ENCODE results near the gene PLIN3. TPM values are rescaled to one million over a fixed set of nuclear protein-coding genes. Genes with fewer than 3 reads are reported as not detected.

PLIN3 gene
- total and polyA plus RNA-seq, 2 of the 8 experiments (the other 6 are each of a cell fraction or from before 2014, with no cell fraction given), result 60.7 to 61.5 TPM

DNA sequence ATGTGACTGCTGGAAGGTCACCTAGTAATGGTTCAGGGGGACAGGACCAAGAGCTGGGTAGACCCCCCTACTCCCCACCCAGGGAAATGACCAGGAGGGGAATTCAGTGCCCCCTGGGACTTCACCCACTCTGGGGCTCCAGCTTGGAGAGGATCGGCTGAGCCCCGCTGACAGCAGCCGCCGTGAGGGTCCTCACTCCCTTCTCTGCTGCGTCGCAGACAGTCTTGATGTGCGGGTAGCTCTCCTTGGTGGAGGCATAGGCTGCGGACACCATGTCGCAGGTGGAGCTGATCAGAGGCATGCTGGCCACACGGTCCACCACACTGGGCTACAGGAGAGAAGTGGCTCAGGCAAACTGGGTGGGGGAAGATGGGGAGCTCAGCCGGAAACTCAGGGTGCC, 7.8 kb downstream of the PLIN3 start (continued):
- TF ChIP-seq, protein P1, sequence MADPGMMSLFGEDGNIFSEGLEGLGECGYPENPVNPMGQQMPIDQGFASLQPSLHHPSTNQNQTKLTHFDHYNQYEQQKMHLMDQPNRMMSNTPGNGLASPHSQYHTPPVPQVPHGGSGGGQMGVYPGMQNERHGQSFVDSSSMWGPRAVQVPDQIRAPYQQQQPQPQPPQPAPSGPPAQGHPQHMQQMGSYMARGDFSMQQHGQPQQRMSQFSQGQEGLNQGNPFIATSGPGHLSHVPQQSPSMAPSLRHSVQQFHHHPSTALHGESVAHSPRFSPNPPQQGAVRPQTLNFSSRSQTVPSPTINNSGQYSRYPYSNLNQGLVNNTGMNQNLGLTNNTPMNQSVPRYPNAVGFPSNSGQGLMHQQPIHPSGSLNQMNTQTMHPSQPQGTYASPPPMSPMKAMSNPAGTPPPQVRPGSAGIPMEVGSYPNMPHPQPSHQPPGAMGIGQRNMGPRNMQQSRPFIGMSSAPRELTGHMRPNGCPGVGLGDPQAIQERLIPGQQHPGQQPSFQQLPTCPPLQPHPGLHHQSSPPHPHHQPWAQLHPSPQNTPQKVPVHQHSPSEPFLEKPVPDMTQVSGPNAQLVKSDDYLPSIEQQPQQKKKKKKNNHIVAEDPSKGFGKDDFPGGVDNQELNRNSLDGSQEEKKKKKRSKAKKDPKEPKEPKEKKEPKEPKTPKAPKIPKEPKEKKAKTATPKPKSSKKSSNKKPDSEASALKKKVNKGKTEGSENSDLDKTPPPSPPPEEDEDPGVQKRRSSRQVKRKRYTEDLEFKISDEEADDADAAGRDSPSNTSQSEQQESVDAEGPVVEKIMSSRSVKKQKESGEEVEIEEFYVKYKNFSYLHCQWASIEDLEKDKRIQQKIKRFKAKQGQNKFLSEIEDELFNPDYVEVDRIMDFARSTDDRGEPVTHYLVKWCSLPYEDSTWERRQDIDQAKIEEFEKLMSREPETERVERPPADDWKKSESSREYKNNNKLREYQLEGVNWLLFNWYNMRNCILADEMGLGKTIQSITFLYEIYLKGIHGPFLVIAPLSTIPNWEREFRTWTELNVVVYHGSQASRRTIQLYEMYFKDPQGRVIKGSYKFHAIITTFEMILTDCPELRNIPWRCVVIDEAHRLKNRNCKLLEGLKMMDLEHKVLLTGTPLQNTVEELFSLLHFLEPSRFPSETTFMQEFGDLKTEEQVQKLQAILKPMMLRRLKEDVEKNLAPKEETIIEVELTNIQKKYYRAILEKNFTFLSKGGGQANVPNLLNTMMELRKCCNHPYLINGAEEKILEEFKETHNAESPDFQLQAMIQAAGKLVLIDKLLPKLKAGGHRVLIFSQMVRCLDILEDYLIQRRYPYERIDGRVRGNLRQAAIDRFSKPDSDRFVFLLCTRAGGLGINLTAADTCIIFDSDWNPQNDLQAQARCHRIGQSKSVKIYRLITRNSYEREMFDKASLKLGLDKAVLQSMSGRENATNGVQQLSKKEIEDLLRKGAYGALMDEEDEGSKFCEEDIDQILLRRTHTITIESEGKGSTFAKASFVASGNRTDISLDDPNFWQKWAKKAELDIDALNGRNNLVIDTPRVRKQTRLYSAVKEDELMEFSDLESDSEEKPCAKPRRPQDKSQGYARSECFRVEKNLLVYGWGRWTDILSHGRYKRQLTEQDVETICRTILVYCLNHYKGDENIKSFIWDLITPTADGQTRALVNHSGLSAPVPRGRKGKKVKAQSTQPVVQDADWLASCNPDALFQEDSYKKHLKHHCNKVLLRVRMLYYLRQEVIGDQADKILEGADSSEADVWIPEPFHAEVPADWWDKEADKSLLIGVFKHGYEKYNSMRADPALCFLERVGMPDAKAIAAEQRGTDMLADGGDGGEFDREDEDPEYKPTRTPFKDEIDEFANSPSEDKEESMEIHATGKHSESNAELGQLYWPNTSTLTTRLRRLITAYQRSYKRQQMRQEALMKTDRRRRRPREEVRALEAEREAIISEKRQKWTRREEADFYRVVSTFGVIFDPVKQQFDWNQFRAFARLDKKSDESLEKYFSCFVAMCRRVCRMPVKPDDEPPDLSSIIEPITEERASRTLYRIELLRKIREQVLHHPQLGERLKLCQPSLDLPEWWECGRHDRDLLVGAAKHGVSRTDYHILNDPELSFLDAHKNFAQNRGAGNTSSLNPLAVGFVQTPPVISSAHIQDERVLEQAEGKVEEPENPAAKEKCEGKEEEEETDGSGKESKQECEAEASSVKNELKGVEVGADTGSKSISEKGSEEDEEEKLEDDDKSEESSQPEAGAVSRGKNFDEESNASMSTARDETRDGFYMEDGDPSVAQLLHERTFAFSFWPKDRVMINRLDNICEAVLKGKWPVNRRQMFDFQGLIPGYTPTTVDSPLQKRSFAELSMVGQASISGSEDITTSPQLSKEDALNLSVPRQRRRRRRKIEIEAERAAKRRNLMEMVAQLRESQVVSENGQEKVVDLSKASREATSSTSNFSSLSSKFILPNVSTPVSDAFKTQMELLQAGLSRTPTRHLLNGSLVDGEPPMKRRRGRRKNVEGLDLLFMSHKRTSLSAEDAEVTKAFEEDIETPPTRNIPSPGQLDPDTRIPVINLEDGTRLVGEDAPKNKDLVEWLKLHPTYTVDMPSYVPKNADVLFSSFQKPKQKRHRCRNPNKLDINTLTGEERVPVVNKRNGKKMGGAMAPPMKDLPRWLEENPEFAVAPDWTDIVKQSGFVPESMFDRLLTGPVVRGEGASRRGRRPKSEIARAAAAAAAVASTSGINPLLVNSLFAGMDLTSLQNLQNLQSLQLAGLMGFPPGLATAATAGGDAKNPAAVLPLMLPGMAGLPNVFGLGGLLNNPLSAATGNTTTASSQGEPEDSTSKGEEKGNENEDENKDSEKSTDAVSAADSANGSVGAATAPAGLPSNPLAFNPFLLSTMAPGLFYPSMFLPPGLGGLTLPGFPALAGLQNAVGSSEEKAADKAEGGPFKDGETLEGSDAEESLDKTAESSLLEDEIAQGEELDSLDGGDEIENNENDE (IDR thresholded peaks at IDR 0.05; ENCODE audit: insufficient replicate concordance, low read length), result no peak
